GM12878 (cell line): ENCODE data around the gene ITGB1BP2. TPM values are rescaled to one million over a fixed set of nuclear protein-coding genes. Genes with fewer than 3 reads are reported as not detected.
A peak's percentile ranks its signal among the peaks of the same experiment; 100 is the strongest.
"Not testable (repeated sequence)": the region's sequence is repeated elsewhere in the genome, so short reads cannot be mapped to it uniquely, and the experiment has no call there.

Source experiments
- ATAC-seq: fragments of 200-7000 bp; cut with Tn5 transposase; 3 replicates; pipeline ENCODE4 v1.9.1; 2020; ENCODE audit warnings: mild to moderate bottlenecking, moderate library complexity
- BruUV-seq: library from RNA; stranded (reverse); fragments of 400-500 nt; replicated peaks from 2 replicates; lab custom pipeline; 2021; lab: Mats Ljungman, UMichigan
- CTCF ChIA-PET: fragments of 300-600 bp; sonication (Branson Sonifier 250); formaldehyde crosslinking; extraction: SDS; loops from one replicate; lab custom pipeline; 2021; ENCODE audit warnings: inconsistent platforms; lab: Yijun Ruan, JAX
- POLR2A ChIA-PET: fragments of 350-600 bp; formaldehyde crosslinking; extraction: SDS; loops from one replicate; lab custom pipeline; 2021; ENCODE audit warnings: inconsistent platforms; lab: Charles Lee
- RAD21 ChIA-PET: fragments of 300-600 bp; sonication (Branson Sonifier 250); formaldehyde crosslinking; loops from one replicate; lab custom pipeline; 2023; ENCODE audit warnings: antibody characterized with exemption; ENCODE audit not compliant: unreplicated experiment; lab: Charles Lee
- SMC1A ChIA-PET: fragments of 300-600 bp; sonication (Branson Sonifier 250); formaldehyde crosslinking; loops from one replicate; lab custom pipeline; 2023; ENCODE audit not compliant: unreplicated experiment, uncharacterized antibody; lab: Charles Lee
- DNase-seq: peaks from one replicate; pipeline ENCODE4 v3.0.0-alpha.2; 2011; ENCODE audit warnings: low read depth, low spot score
- FAIRE-seq: peaks from 3 replicates; lab custom pipeline; 2011; peaks lifted over from hg19 to GRCh38; lab: Jason Lieb, UNC
- H2AFZ ChIP-seq: 2 replicates; pipeline ENCODE4 v1.6.0; 2011; ENCODE audit warnings: low read depth, low read length, control low read depth; ENCODE audit not compliant: control insufficient read depth
- H3K27ac ChIP-seq: 2 replicates; pipeline ENCODE4 v1.5.1; 2011; ENCODE audit warnings: control low read depth; ENCODE audit not compliant: control insufficient read depth, insufficient read depth
- H3K27me3 ChIP-seq, 2 experiments: replicated peaks in 1 of 2; 2 replicates each; pipeline versions ENCODE4 v1.6.0 to v1.6.1; 2011; ENCODE audit warnings: low read length in 1 of 2; ENCODE audit not compliant: control insufficient read depth in 2 of 2, insufficient read depth in 2 of 2
- H3K36me3 ChIP-seq, 2 experiments: 2 replicates each; pipeline ENCODE4 v1.5.1; 2011; ENCODE audit warnings: low read length in 1 of 2; ENCODE audit not compliant: control insufficient read depth in 2 of 2, insufficient read depth in 2 of 2
- H3K4me1 ChIP-seq: 2 replicates; pipeline ENCODE4 v1.6.1; 2011; ENCODE audit warnings: mild to moderate bottlenecking, low read length, moderate library complexity, mixed read lengths; ENCODE audit not compliant: control insufficient read depth, insufficient read depth
- H3K4me2 ChIP-seq: 2 replicates; pipeline ENCODE4 v1.6.0; 2011; ENCODE audit warnings: control low read depth; ENCODE audit not compliant: control insufficient read depth, insufficient read depth
- H3K4me3 ChIP-seq: fragments of 200-600 bp; sonication (generic); 2 replicates; pipeline ENCODE4 v1.5.1; 2016
- H3K79me2 ChIP-seq: 2 replicates; pipeline ENCODE4 v1.6.0; 2011; ENCODE audit warnings: low read length; ENCODE audit not compliant: control insufficient read depth, insufficient read depth
- H3K9ac ChIP-seq: 2 replicates; pipeline ENCODE4 v1.8.0; 2011; ENCODE audit warnings: low read length, control low read depth, mixed read lengths; ENCODE audit not compliant: control insufficient read depth, insufficient read depth
- H3K9me3 ChIP-seq: replicated peaks from 3 replicates; pipeline ENCODE4 v1.5.1; 2011; ENCODE audit warnings: mild to moderate bottlenecking, low read length; ENCODE audit not compliant: control insufficient read depth, insufficient read depth
- H4K20me1 ChIP-seq: 2 replicates; pipeline ENCODE4 v1.6.0; 2011; ENCODE audit not compliant: control insufficient read depth, insufficient read depth
- NFXL1 ChIP-seq: fragments of 450-650 bp; IDR thresholded peaks from 2 replicates; pipeline ENCODE4 v1.6.1; 2017; ENCODE audit warnings: antibody characterized with exemption, mild to moderate bottlenecking, borderline replicate concordance
- POLR2AphosphoS5 ChIP-seq: IDR thresholded peaks from 2 replicates; pipeline ENCODE4 v1.6.1; 2011; ENCODE audit warnings: mild to moderate bottlenecking, low read length, inconsistent platforms
- WGBS: methylation state at CpG from one replicate; pipeline ENCODE4 v1.1.6; 2016; ENCODE audit warnings: low lambda C conversion rate; ENCODE audit not compliant: insufficient replicate concordance, insufficient coverage; ENCODE audit errors: missing lambda C conversion rate; 5-methylcytosine and 5-hydroxymethylcytosine counted together
- in situ Hi-C: fragments of 300-500 bp; cut with MboI; formaldehyde crosslinking; loops from 9 replicates; pipeline ENCODE4 v1.14.3; 2018; ENCODE audit warnings: mixed read lengths
- intact Hi-C: fragments of 100-400 bp; cut with micrococcal nuclease; formaldehyde crosslinking; loops from one replicate; pipeline ENCODE4 v1.14.2; 2022; ENCODE audit not compliant: unreplicated experiment
- polyA plus RNA-seq, 11 experiments: library from polyadenylated mRNA; depleted of rRNA in 4 of 11; unstranded in 6 of 11; stranded (reverse) in 5 of 11; fragments of >200 nt; fragmentation: Nextera tagmentation in 4 of 11; fragmentation: Illumina TruSeq in 1 of 11; extraction: Ambion mirVana in 4 of 11; extraction: Trizol in 1 of 11; gene quantifications; 1 replicate in 1 of 11; 2 replicates in 10 of 11; pipeline versions ENCODE4 v1.2.1 to v1.2.3, GENCODE V29; 2011 to 2016; ENCODE audit warnings: inconsistent platforms in 2 of 11, missing spikeins in 2 of 11, low read depth in 1 of 11
- total RNA-seq, 4 experiments: library from RNA; depleted of rRNA in 3 of 4; stranded (reverse); fragments of >200 nt in 3 of 4; fragmentation: Illumina TruSeq in 1 of 4; extraction: Trizol in 1 of 4; gene quantifications; 2 replicates each; pipeline versions ENCODE4 v1.2.1 to v1.2.3, GENCODE V29; 2013 to 2021

The ITGB1BP2 gene
- total and polyA plus RNA-seq, 10 of the 15 experiments (the other 5 are each of a cell fraction or from before 2014, with no cell fraction given) = 0.50 to 2.9 (median 1.7) TPM

DNA sequence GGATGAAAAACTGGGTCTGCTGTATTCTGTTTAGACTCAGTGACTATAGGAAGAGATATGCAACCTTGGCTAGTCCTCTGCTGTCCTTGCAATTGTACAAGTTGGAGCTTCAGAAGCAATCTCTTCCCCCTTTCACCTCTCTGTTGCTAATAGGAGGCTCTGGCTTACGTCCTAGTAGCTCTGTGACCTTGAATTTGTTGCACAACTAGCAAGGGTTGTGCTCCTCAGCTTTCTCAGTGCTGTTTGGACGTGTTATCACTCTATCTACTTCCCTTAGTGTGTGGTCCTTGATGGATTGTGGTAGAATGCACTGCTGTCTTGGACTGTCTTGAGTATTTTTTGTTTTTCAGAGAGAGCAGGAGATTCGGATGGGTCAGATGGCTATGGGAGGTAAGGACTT is 3.4 kb upstream of the ITGB1BP2 start:
- Histone ChIP-seq H2AFZ (no peak overlapping the region), H3K4me1 (no peaks in the 10 kb centered on the region), H3K4me3 (no peak overlapping the region), H3K27ac (no peak overlapping the region), H3K9me3 (no peaks in the 10 kb centered on the region), H3K4me2 (no peak overlapping the region), H4K20me1 (no peaks in the 10 kb centered on the region), H3K27me3 (no peaks in the 10 kb centered on the region; a peak in 1 of 4 replicates), H3K36me3 (peaks cover 0 to 12% of the 10 kb centered on the region in 2 experiments), H3K79me2 (no peaks in the 10 kb centered on the region), H3K9ac (no peak overlapping the region)
- ChIA-PET SMC1A (no interaction called here), POLR2A (no interaction called here), CTCF (no interaction called here), RAD21 (no interaction called here)
- ATAC-seq (no peak), FAIRE-seq (no peak), DNase-seq (no peak)
- in situ Hi-C loops (no loop called here), intact Hi-C loops (no loop called here)
- no TSS peak for BruUV-seq
- TF ChIP-seq POLR2AphosphoS5 (0 out of 2 replicates have a peak, but pooled peaks have one; percentile 59), NFXL1 (no peak)
- WGBS = 34% methylated on average over 3 of the region's 3 CpGs

DNA sequence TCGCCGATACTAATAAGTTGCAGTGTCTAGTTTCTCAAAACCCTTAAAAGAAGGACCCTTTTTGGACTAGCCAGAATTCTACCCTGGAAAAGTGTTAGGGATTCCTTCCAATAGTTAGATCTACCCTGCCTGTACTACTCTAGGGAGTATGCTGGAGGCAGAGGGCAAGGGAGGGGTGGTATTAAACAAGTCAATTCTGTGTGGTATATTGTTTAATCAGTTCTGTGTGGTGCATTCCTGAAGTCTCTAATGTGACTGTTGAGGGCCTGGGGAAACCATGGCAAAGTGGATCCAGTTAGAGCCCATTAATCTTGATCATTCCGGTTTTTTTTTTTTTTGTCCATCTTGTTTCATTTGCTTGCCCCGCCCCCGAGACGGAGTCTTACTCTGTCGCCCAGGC is 1.5 kb upstream of the ITGB1BP2 start:
- H3K9ac ChIP-seq, ATAC-seq, H3K4me2 ChIP-seq, H4K20me1 ChIP-seq, in situ Hi-C loops, H3K79me2 ChIP-seq, CTCF ChIA-PET, H3K4me1 ChIP-seq, H3K36me3 ChIP-seq, DNase-seq, BruUV-seq, RAD21 ChIA-PET, SMC1A ChIA-PET, H2AFZ ChIP-seq, intact Hi-C loops, FAIRE-seq, H3K4me3 ChIP-seq, H3K27me3 ChIP-seq, H3K27ac ChIP-seq, H3K9me3 ChIP-seq: not testable (repeated sequence)
- POLR2A ChIA-PET = interaction anchor here (0.5 kb wide), 1 partner anchor 513 kb away, joined by 3 read pairs; no protein-coding TSS in a partner anchor
- 87% methylated on average over 7 of the region's 7 CpGs for WGBS

- WGBS = 63% methylated on average over 7 of the region's 7 CpGs
- in situ Hi-C loops, H3K4me2 ChIP-seq, CTCF ChIA-PET, FAIRE-seq, H3K27me3 ChIP-seq, H3K4me1 ChIP-seq, intact Hi-C loops, H3K9me3 ChIP-seq, H3K36me3 ChIP-seq, DNase-seq, SMC1A ChIA-PET, H2AFZ ChIP-seq, H3K27ac ChIP-seq, H4K20me1 ChIP-seq, ATAC-seq, H3K9ac ChIP-seq, H3K79me2 ChIP-seq, RAD21 ChIA-PET, H3K4me3 ChIP-seq: not testable (repeated sequence)
- BruUV-seq = TSS peak; percentile 85
- POLR2A ChIA-PET = interaction anchor here (0.5 kb wide), 1 partner anchor 513 kb away, joined by 3 read pairs; no protein-coding TSS in a partner anchor
These were observed 1.1 kb upstream of the ITGB1BP2 start for GRCh38 chrX:71300495-71300894.
